ENCODE measurements around the gene CD83.

The CD83 gene

GRCh38 chr6:14092316-14092715, 25.3 kb upstream of the CD83 start:
- DNase-seq, result no peak

- DNase-seq, result no peak
Measured at GRCh38 chr6:14092838-14093789, 24.5 kb upstream of the CD83 start.

- DNase-seq, result no peak
Measured at GRCh38 chr6:14094721-14095120, 22.9 kb upstream of the CD83 start.

GRCh38 chr6:14095437-14095836, 22.1 kb upstream of the CD83 start:
- no peak for DNase-seq

GRCh38 chr6:14100138-14100537, 17.4 kb upstream of the CD83 start:
- no peak for DNase-seq

GRCh38 chr6:14100966-14101365, 16.6 kb upstream of the CD83 start:
- no peak for DNase-seq

- no peak for DNase-seq
Measured at GRCh38 chr6:14102383-14102782, 15.2 kb upstream of the CD83 start.

GRCh38 chr6:14105547-14105946, 12.0 kb upstream of the CD83 start:
- DNase-seq, result no peak

- no peak for DNase-seq
Measured at GRCh38 chr6:14107000-14107399, 10.6 kb upstream of the CD83 start.

- DNase-seq, result no peak
Measured at GRCh38 chr6:14107711-14108494, 9.7 kb upstream of the CD83 start.

- no peak for DNase-seq
Measured at GRCh38 chr6:14108571-14109410, 8.8 kb upstream of the CD83 start.

GRCh38 chr6:14109411-14109826, 8.2 kb upstream of the CD83 start:
- no peak for DNase-seq

GRCh38 chr6:14110001-14110818, 7.4 kb upstream of the CD83 start:
- no peak for DNase-seq

- DNase-seq, result no peak
Measured at GRCh38 chr6:14113976-14114375, 3.6 kb upstream of the CD83 start.

GRCh38 chr6:14118091-14118439, 493 bp downstream of the CD83 start:
- DNase-seq, result no peak

GRCh38 chr6:14118446-14118845, 874 bp downstream of the CD83 start:
- DNase-seq, result no peak

GRCh38 chr6:14119784-14120183, 2.2 kb downstream of the CD83 start:
- DNase-seq, result no peak

GRCh38 chr6:14120546-14120945, 3.0 kb downstream of the CD83 start:
- DNase-seq, result no peak

GRCh38 chr6:14121936-14122344, 4.4 kb downstream of the CD83 start:
- no peak for DNase-seq

GRCh38 chr6:14123386-14124111, 6.0 kb downstream of the CD83 start:
- no peak for DNase-seq

- no peak for DNase-seq
Measured at GRCh38 chr6:14125346-14125745, 7.8 kb downstream of the CD83 start.

- no peak for DNase-seq
Measured at GRCh38 chr6:14126191-14126590, 8.6 kb downstream of the CD83 start.

Measured in NCI-H345 (cell line).